ENCODE measurements around the gene PHF2.

GRCh38 chr9:93613174-93613573 is 36.8 kb downstream of the PHF2 start:
- TF ChIP-seq, protein P1, sequence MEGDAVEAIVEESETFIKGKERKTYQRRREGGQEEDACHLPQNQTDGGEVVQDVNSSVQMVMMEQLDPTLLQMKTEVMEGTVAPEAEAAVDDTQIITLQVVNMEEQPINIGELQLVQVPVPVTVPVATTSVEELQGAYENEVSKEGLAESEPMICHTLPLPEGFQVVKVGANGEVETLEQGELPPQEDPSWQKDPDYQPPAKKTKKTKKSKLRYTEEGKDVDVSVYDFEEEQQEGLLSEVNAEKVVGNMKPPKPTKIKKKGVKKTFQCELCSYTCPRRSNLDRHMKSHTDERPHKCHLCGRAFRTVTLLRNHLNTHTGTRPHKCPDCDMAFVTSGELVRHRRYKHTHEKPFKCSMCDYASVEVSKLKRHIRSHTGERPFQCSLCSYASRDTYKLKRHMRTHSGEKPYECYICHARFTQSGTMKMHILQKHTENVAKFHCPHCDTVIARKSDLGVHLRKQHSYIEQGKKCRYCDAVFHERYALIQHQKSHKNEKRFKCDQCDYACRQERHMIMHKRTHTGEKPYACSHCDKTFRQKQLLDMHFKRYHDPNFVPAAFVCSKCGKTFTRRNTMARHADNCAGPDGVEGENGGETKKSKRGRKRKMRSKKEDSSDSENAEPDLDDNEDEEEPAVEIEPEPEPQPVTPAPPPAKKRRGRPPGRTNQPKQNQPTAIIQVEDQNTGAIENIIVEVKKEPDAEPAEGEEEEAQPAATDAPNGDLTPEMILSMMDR (conservative IDR thresholded peaks at IDR 0.05; ENCODE audit: low read length) = no peak
- no peak for TF ChIP-seq EZH2phosphoT487 (IDR thresholded peaks at IDR 0.05; ENCODE audit: borderline replicate concordance)
